Measurements from ENCODE around the gene ANKFN1. TPM values are rescaled to one million over a fixed set of nuclear protein-coding genes. Genes with fewer than 3 reads are reported as not detected.

Gene ANKFN1
- total and polyA plus RNA-seq, 2 donors from 2014 or later: 0.19 TPM; not detected in 1

DNA sequence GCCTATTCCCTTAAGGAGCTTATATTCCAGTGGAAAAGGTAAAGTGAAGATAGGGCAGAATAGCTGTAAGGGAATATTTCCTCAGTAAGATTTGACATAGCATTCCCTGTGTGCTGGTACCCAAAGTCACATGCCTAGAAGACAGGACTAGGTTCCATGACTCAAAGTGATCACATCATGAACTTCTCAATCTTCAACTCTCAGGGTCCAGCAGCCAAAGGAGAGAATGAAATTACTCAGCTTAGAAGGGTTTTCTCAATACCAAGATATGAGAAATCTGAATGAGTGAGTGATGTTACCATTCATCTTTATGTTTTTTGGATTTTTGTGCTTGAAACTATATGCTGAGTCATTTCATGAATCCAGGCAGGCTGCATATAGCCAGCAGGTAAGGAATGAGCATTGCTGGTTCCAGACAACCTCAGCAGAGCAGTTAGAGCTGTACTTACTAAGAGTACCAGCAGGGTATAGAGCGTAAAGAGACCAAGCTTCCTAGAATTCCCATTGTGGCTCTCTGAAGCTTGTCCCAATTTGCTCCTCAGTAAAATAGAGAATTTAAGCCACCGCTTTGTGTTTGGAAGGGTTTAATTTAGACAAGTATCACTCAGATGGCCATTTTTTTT, 91.1 kb downstream of the ANKFN1 start:
- Histone ChIP-seq H3K27ac (ENCODE audit: low read depth in 2 of 2, low read length in 2 of 2) (no peak overlapping the region), H3K4me1 (ENCODE audit: control insufficient read depth in 2 of 3, insufficient read depth in 2 of 3, low read depth in 1 of 3, low read length in 3 of 3) (no peaks in the 10 kb centered on the region), H3K9me3 (ENCODE audit: control insufficient read depth in 2 of 3, insufficient read depth in 1 of 3, low read length in 3 of 3) (no peaks in the 10 kb centered on the region), H3K9ac (ENCODE audit: low read length in 3 of 3) (no peak overlapping the region), H3K27me3 (ENCODE audit: control insufficient read depth, insufficient read depth, low read length) (no peaks in the 10 kb centered on the region), H3K4me3 (ENCODE audit: low read length in 3 of 3) (no peak overlapping the region), H3K36me3 (ENCODE audit: control insufficient read depth in 2 of 3, insufficient read depth in 3 of 3, low read length in 3 of 3) (no peaks in the 10 kb centered on the region)
- intact Hi-C loops (cut with DNase I): no loop called here
- DNase-seq (no peak), FAIRE-seq (no peak)
- TF ChIP-seq, protein P1, sequence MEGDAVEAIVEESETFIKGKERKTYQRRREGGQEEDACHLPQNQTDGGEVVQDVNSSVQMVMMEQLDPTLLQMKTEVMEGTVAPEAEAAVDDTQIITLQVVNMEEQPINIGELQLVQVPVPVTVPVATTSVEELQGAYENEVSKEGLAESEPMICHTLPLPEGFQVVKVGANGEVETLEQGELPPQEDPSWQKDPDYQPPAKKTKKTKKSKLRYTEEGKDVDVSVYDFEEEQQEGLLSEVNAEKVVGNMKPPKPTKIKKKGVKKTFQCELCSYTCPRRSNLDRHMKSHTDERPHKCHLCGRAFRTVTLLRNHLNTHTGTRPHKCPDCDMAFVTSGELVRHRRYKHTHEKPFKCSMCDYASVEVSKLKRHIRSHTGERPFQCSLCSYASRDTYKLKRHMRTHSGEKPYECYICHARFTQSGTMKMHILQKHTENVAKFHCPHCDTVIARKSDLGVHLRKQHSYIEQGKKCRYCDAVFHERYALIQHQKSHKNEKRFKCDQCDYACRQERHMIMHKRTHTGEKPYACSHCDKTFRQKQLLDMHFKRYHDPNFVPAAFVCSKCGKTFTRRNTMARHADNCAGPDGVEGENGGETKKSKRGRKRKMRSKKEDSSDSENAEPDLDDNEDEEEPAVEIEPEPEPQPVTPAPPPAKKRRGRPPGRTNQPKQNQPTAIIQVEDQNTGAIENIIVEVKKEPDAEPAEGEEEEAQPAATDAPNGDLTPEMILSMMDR (IDR thresholded peaks at IDR 0.05; ENCODE audit: borderline replicate concordance, extremely low read depth, insufficient read depth): no peak

DNA sequence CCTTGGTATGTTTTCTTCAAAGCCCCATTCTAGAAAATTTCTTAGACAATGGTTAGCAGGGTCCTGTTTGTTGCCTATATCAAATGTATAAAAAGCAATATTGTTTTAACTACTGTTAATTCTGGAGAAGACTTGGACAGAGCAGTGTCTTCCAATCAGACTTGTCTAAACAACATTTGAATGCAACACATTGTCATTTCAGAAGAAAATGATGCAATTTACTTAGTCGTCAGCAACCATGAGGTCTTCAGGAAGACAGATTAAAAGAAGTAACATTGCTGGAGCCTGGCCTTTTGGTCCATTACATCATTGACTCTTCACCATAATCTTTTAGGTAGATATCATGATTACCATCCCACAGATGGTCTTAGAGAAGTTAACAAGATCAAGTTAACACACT, 94.5 kb downstream of the ANKFN1 start:
- FAIRE-seq: no peak
- TF ChIP-seq, protein P1 (IDR thresholded peaks at IDR 0.05; ENCODE audit: borderline replicate concordance, extremely low read depth, insufficient read depth): no peak
- H3K27ac ChIP-seq (ENCODE audit: low read depth in 2 of 2, low read length in 2 of 2): no peak overlapping the region

DNA sequence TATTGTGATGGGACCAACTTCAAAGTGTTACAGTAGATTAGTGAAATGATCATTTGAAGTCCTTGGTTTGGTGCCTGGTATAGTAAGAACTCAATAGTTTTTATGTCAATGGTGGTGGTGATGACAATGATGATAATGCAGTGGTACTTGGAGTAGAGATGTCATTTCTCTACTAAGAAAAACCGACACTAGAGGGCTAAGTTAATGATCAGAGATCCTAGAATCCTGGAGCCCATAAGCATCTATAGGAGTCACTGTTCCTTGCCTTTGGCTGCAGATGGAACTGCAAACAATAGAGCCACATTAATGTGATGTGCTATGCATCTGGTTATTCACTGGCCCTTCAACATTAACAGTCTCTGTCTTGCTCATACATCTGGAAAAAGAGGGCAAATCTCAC, 103.8 kb downstream of the ANKFN1 start:
- TF ChIP-seq, protein P1 (IDR thresholded peaks at IDR 0.05; ENCODE audit: borderline replicate concordance, extremely low read depth, insufficient read depth): no peak
- DNase-seq (no peak), FAIRE-seq (no peak)
- H3K27me3 ChIP-seq (ENCODE audit: control insufficient read depth, insufficient read depth, low read length): no peaks in the 10 kb centered on the region
- no peak overlapping the region for H3K9ac ChIP-seq (ENCODE audit: low read length in 3 of 3)
- no peaks in the 10 kb centered on the region for H3K9me3 ChIP-seq (ENCODE audit: control insufficient read depth in 2 of 3, insufficient read depth in 1 of 3, low read length in 3 of 3)
- H3K4me3 ChIP-seq (ENCODE audit: low read length in 3 of 3): no peak overlapping the region
- no peaks in the 10 kb centered on the region for H3K36me3 ChIP-seq (ENCODE audit: control insufficient read depth in 2 of 3, insufficient read depth in 3 of 3, low read length in 3 of 3)
- no peaks in the 10 kb centered on the region for H3K4me1 ChIP-seq (ENCODE audit: control insufficient read depth in 2 of 3, insufficient read depth in 2 of 3, low read depth in 1 of 3, low read length in 3 of 3)
- intact Hi-C loops (cut with DNase I): no loop called here
- no peak overlapping the region for H3K27ac ChIP-seq (ENCODE audit: low read depth in 2 of 2, low read length in 2 of 2)

More for the DNA sequence above, 94.5 kb downstream of the ANKFN1 start:
- H3K36me3 ChIP-seq (ENCODE audit: control insufficient read depth in 2 of 3, insufficient read depth in 3 of 3, low read length in 3 of 3): no peaks in the 10 kb centered on the region
- H3K27me3 ChIP-seq (ENCODE audit: control insufficient read depth, insufficient read depth, low read length): no peaks in the 10 kb centered on the region
- DNase-seq: no peak
- intact Hi-C loops (cut with DNase I): no loop called here
- no peak overlapping the region for H3K4me3 ChIP-seq (ENCODE audit: low read length in 3 of 3)
- no peaks in the 10 kb centered on the region for H3K9me3 ChIP-seq (ENCODE audit: control insufficient read depth in 2 of 3, insufficient read depth in 1 of 3, low read length in 3 of 3)
- no peak overlapping the region for H3K9ac ChIP-seq (ENCODE audit: low read length in 3 of 3)
- no peaks in the 10 kb centered on the region for H3K4me1 ChIP-seq (ENCODE audit: control insufficient read depth in 2 of 3, insufficient read depth in 2 of 3, low read depth in 1 of 3, low read length in 3 of 3)

Data from kidney (tissue), 14 donors.